ENCODE data around the gene RBCK1.
A peak's percentile ranks its signal among the peaks of the same experiment; 100 is the strongest.
"Not testable (repeated sequence)": the region's sequence is repeated elsewhere in the genome, so short reads cannot be mapped to it uniquely, and the experiment has no call there.

RBCK1 gene

DNA sequence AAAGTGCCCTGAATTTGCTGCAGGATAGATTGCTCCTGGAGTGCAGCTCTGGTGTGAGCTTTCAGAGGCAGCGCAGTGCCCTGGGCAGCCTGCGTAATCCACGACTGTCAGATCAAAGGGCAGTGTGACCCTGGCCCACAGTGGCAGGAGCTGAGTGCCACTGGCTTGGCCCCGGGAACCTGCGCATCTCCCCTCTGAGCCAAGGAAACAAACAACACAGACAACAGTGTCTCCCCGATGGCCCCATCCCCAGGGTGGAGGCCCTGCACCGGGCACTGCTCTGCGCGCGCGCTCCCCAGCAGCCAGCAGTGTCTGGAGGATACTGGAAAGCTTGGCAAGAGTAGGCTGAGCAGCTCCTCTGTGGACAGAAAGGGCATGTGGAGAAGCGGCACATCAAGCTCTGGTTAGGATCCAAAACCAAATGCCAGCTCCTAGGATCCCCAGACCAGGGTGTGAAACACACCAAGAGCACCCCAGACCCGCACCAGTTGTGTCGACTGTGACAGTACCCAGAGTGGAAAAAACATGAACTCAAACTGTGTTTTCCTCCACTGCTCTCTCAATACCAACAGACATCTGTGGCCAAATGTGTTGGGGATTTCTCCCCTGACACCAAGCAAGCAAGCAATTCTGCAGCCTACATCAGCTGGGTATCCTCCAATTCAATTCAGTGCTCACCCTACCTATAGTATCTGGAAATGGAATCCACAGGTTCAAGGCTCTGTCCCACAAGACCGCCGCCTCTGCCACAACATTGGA, 26.7 kb downstream of the RBCK1 start:
- DNase-seq (ENCODE audit: low read depth in 4 of 4, low spot score in 1 of 4) = no peak

DNA sequence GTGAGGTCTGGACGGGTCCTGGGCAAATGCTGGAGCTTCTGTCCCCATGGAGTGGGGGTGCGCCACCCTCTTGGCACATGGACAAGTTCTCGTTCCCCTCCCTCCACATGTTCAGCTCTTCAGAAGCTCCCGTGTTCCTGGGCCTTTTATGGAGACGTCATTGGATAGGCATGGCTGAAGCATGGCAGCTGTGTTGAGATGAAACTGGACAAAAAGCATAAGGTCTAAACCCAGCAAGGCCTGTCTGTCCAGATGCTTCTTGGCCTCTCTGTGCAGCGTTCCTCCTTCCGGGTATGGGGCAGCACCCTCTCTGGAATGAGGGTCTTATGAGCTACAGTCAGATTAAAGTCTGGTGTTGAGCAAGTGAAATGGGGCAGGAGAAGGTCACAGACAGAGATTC, 27.5 kb downstream of the RBCK1 start:
- DNase-seq (ENCODE audit: low read depth in 4 of 4, low spot score in 1 of 4) = no peak

DNA sequence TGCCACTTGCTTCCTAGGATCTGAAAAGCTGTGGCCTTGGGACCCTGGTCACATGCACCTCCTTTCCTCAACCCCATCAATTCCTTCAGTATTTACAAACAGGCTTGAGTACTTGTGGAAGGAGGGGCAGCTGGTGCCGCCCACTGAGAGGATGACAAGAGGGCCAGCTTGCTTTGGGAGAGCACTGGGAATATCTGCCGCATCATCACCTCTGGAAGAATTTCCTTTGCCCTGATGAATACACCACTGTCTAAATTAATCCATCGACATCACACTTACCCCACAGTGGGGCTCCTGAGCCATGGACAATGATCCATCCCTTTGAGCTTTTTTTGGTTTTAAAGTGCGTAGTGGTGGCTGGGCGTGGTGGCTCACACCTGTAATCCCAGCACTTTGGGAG, 28.4 kb downstream of the RBCK1 start:
- DNase-seq (ENCODE audit: low read depth in 4 of 4, low spot score in 1 of 4) = no peak

DNA sequence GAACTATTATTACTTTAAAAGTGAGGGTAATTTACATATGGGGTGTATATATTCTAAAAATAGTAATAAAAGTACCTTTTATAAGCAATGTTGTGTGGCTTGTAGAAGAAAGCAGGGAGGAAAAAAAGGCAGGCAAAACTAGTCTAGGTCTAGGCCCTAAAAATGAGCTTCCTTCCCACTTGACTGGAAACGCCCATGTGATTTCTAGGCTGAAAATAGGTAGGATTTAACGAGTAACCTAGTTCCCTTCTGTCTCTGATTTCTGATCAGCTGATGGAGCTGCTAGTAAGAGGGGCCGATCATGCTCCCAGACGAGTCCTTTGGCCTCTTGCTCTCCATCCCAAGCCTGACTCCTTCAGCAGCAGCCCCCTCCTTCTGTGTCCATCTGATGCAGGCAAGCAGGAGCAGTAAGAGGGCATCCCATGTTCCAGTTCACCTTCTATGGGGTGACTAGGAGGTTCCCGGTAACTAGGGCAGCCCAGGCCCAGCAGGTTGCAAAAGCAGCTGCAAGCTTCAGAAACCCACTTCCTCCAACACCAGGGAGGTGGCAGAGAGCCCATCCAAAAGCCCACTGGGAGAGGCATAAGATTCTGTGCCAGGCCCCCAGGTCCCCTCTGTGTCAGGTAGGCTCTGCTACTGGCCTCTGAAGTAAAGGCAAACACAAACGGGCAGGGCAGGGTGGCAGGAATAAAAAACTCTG, 29.8 kb downstream of the RBCK1 start:
- DNase-seq (ENCODE audit: low read depth in 4 of 4, low spot score in 1 of 4) = no peak

DNA sequence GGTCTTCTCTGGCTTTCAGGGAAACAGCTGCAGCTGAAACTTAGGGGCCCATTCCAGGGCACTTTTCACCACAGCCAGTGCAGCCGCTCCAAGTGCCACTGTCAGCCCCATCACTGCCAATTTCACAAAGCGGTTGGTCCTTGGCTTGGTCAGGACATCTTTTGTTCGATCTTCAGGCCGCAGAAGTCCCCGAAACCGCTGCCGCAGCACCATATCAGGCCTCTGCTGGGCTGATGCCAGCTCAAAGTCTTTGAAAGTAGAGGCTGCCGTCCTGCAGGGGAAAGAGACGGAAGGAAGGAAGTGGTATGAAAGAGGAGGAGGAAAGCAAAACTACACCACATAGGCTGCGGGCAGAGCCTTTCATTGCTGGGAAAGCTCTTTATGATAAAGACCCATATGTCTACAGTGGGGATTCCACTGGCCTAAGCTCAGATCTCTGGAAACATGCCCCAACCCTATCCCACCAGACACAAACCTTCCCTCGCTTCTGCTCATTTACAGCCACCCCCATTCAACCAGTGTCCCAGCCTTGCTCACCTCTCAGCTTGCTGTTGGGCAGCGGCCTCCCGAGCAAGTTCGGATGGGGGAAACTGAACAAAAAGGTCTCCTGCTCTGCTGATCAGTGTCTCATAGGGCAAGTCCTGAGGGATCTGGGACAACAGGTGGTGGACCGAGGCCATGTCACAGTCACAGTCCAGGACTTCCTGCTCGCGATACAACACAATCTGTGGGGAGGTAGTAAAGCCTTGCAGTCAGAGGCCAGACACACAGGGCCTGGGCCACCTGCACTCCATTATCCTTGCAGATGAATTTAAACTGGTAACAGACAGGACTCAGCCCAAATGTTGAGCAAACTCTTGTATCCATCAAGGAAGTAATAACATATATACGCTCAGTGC, 30.7 kb downstream of the RBCK1 start:
- no peak for DNase-seq (ENCODE audit: low read depth in 4 of 4, low spot score in 1 of 4)

DNA sequence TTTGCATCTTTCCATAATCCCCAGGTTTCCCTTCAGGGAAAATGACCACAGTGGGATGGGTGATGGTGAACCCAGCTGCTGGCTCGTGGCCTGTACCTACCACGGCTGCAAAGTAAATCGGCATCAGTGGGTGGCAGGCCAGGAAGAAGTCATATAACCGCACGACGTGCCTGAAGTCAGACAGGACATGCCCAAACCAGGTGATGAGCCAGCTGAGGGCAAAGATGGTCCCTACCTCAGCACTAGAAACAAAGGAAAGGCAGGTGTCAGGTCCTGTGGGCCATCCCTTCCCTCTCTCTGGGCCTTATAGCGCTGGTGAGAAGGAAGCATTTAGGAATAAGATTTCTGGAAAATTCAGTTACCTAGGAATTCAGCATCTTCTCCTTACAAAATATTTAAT, 32.0 kb downstream of the RBCK1 start:
- DNase-seq (ENCODE audit: low read depth in 4 of 4, low spot score in 1 of 4) = no peak

DNA sequence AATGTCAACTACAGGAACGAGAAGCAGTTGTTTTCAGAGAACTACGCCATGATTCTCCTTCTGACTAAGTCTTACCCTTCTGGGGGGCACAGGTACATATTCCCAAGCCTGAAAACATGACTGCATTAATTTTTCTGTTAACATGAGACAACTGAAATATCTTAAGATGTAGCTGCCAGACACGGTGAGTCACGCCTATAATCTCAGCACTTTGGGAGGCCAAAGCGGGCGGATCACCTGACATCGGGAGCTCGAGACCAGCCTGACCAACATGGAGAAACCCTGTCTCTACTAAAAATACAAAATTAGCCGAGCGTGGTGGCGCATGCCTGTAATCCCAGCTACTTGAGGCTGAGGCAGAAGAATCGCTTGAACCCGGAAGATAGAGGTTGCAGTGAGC, 32.5 kb downstream of the RBCK1 start:
- DNase-seq (ENCODE audit: low read depth in 4 of 4, low spot score in 1 of 4) = no peak

DNA sequence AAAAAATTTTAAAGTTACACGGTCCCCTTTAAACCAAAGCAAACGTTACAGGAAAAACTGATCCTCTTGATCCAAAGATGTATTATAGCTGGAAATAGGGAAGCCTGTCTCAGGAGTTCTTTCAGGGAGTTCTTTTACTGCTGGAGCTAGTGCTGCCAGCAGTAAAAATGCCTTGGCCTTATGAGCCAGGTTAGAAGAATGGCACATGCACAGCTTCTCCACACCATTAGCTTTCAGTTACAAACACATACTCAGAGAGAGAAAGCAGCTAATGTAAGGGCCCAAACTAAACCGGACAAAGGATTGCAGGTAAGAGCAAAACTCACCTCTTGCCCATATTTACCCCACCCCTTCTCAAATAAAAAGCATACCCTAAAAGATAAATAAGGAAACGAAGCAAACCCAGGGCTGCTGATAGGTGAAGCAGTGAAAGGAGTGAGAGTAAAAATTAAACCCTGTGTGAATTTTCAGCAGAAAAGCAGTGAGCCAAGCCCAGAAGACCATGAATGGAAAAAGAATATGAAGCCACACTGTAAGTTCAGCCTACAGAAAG, 35.2 kb downstream of the RBCK1 start:
- DNase-seq (ENCODE audit: low read depth in 4 of 4, low spot score in 1 of 4) = no peak

DNA sequence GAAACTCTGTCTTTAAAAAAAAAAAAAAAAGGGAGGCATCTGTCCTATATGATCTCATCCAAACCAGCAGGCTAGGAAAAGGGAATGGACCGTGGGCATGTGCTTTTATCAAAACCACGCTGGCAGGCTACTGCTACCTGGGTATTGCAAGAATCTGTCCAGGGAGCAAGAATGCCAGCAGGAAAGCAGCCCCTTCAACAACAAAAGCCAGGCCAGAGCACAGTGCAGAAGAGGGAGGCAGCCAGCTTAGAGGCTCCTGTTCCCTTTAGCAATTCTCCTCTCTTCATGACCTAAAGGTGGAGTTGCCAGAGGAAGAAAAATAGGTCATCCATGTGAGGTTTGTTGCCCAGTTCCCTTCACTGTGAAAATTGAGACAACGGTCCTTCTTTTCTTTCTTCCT, 36.0 kb downstream of the RBCK1 start:
- DNase-seq (ENCODE audit: low read depth in 4 of 4, low spot score in 1 of 4) = no peak

DNA sequence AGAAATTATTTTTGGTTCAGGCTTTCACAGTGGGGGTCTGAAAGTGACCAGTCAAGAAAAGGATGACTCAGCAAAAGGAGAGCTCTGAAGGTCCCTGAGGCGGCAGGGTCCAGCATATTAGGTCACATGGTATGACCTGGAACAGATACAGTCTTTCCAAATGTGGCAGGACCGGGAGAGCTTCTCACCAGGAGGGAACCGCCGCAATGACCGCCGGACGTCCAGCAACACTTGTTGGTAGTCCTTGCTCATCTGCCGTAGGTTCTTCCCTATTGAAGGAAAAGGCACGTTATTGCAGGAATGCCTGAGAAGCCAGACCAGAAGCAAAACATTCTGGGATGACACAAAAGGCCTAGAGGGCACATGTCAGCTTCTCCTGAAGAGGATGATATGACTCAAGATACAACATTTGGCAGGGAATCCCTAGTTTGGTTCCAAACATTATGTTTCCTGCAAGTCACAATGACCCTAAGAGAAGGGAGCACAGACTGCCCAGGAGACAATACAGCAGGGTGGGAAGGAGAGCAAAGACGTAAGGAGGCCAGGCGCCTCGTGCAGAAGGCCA, 36.8 kb downstream of the RBCK1 start:
- DNase-seq (ENCODE audit: low read depth in 4 of 4, low spot score in 1 of 4) = no peak

DNA sequence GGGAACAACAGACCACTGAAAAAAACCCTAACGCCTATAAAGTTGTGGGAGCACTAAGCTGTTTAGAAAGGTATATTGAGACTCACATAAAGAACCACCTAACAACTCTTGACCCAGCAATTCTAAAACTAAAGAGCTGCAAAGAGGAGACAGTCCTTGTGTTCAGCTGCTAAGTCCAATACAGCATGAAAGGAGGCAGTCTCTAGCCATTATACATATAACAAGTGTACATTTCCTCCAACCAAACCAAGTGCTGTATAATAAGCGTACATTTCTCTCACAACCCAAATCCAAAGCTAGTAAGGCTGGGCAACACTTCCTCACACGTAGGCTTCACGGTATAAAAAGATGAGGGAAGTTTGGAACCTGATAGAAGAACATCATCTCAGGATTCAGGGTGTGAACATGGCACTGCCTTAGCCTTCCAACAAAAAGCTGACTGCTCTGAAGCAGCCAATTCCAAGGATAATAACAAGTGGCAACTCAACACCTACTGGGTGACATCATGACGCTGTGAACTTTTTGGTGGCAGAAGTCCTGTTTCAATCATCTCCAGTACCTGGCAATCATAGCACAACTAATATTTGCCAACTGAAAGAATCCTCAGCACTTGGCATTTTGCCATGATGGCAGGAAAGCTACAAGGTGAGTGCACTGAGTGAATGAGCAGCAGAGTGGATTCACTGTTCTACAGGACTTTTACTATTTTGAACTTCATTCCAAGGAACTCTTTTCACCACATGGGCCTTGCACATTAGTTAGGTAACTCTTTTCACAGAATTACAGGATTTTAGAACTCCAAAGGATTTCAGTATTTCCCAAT, 37.6 kb downstream of the RBCK1 start:
- DNase-seq (ENCODE audit: low read depth in 4 of 4, low spot score in 1 of 4) = no peak

DNA sequence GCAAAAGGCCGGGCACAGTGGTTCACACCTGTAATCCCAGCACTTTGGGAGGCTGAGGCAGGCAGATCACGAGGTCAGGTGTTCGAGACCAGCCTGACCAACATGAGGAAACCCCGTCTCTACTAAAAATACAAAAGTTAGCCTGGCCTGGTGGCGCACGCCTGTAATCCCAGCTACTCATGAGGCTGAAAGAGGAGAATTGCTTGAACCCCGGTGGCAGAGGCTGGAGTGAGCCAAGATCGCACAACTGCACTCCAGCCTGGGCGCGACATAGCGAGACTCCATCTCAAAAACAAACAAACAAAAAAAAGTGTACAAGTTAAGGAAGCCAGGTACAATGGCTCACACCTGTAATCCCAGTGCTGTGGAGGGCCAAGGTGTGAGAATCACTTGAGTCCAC, 43.9 kb downstream of the RBCK1 start:
- not testable (repeated sequence) for DNase-seq (ENCODE audit: low read depth in 4 of 4, low spot score in 1 of 4)

DNA sequence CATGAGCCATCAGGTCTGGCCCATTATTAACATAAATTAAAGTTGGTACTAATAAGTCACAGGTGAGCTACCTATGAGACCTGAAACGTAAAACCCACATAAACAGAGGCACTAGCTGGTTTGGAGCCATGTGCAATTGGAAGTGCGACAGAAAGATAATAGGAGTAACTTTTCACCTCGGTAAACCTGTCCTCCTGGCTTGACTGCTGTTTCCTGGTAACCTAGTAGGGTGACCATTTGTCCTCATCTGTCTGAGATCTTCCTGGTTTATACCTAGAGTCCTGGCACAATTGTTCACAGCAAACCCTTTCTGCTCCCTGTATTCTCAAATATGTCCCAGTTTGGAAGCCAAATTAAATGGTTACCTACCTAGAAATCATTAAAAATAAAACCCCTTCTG, 46.9 kb downstream of the RBCK1 start:
- no peak for DNase-seq (ENCODE audit: low read depth in 4 of 4, low spot score in 1 of 4)

DNA sequence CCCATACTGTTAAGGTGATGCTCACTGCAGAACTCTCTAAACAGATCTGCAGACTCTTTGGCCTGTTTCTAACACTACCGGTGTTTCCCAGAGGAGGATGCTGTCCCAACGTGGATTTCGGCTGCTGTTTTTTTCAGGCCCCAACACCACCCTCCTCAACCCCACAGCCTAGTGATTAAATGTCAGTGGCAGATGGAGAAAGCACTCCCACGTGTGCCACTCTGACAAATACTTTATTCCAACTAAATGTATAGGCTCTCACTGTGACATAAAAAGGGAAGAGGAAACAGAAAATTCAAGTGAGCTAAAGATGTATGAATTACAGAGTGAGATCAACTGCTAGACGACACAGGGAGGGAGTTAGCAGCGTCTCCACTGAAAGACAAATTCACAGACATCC, 50.7 kb downstream of the RBCK1 start:
- DNase-seq (ENCODE audit: low read depth in 4 of 4, low spot score in 1 of 4) = no peak

DNA sequence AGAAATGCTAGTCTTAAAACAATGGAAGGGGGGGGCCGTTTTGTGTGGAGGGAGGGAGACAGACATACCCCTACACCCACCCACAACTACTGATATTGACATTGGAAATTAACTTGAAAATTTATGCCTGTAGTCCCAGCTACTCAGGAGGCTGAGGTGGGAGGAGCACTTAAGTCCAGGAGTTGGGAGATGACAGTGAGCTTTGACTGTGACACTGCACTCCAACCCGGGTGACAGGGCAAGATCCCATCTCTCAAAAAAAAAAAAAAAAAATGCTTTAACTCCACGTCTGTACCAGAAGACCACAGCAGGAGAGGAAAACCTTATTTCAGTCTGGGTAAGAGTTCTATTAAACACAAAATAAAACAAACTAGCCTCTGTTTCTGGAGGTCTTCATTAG, 52.1 kb downstream of the RBCK1 start:
- no peak for DNase-seq (ENCODE audit: low read depth in 4 of 4, low spot score in 1 of 4)

DNA sequence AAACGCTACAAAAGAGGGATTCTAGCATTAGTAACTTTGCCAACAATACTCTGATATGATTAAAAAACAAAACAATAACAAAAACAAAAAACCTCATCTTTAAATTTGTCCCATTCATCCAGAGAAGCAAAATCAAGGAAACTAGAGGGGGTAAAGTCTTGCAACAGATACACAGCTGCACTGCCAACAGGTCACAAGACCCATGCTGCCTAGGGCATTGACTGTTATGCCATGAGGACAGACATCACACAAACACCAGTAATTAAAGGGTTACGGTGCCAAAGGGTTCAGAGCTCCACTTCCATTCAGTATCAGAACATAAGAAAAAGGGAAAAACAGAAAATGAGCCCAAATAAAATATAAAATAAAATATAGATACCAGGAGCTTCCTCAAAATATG, 52.6 kb downstream of the RBCK1 start:
- no peak for DNase-seq (ENCODE audit: low read depth in 4 of 4, low spot score in 1 of 4)

DNA sequence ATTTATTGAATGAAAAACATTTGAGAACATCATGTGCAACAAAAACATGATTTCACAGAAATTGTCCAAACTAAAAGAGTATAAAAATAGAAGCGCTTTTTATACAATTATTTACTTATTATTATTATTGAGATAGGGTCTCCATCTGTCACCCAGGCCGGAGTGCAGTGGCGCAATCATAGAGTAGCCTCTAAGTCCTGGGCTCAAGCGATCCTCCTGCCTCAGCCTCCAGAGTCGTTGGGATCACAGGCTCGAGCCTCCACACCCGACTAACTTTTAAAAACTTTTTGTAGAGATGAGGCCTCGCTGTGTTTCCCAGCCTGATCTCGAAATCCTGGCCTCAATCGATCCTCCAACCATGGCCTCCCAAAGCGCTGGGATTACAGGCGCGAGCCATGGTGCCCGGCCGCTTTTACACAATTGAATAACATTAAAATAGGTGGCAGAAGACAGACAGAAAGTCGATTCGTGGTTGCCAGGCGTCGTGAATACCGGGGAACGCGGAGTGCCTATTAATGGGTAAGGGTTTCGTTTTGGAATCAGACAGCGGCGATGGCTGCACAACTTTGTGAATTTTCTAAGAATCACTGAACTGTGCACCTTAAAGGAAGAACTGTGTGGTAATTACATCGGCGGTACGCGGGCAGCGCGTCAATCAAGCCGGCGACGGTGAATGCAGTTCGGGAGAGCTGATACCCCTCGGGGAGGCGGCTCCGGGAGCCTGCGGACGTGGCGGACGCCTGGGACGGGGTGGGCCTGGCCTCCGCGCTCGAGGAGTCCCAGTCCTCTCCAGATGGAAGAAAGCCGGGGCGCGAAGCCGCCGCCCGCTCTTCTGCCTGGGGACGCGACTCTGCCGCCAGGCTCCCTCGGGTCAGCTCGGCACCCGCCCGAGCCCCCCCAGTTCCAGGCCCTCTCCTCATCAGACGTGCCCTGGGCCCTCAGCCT, 53.4 kb downstream of the RBCK1 start:
- peak in 3 of 4 experiments; percentile 22 to 44 (median 25) for DNase-seq (ENCODE audit: low read depth in 4 of 4, low spot score in 1 of 4)

DNA sequence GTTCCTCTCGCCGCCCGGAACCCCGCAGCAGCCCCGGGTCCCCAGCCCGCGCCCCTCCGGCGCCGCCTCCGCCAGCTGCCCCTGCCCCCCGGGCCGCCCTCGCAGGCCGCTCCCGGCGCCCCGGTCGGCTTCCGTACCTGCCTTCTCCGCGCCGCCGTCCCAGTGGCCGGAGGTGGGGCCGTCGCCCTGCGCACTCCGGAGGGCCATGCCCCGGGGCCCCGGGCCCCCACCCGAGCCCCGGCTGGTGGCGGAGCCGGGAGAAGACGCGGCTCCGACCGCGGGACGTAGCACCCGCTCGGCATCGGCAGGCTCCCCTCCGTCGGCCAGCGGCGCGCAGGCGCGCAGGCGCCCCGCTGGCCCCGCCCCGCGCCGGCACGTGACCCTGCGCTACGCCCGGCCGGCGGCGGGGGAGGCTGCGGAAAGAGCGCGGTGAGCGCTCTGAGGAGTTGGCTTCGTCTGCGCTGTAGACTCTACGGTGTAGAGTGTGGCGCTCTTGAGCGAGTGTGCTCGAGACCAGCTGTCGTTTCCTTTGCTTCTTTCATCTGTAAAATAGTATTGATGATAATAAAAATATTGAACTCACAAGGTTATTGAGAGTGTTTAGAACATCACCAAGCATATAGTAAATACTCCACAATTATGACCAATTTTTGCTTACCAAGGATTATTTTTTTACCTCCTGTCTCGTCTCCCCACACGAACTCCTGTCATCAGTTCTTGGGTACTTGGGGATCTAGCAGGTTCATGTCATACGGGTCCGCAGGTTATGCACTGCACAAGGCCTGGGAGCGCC, 54.3 kb downstream of the RBCK1 start, which contains the start of gene TBC1D20:
Gene TBC1D20, minus strand, starts transcription at position 335 of the 793 bp plus-strand sequence. Its CDS starts 128 bp downstream, at position 207.
- DNase-seq (ENCODE audit: low read depth in 4 of 4, low spot score in 1 of 4) = peak; percentile 71 to 77 (median 74)
